HG02763 (cell line): ENCODE measurements around the gene ANO1.

Experiments
- ATAC-seq: cut with Tn5 transposase; IDR thresholded peaks from one replicate; pipeline ENCODE4 v1.9.1; 2021; ENCODE audit warnings: mild to moderate bottlenecking, moderate library complexity; ENCODE audit not compliant: unreplicated experiment

The ANO1 gene

GRCh38 chr11:70072861-70073755 is 5.0 kb upstream of the ANO1 start:
- ATAC-seq: no peak

- no peak for ATAC-seq
These were observed 4.2 kb upstream of the ANO1 start for GRCh38 chr11:70073871-70074371.

GRCh38 chr11:70074746-70075145 is 3.4 kb upstream of the ANO1 start:
- no peak for ATAC-seq

- no peak for ATAC-seq
These were observed 2.3 kb upstream of the ANO1 start for GRCh38 chr11:70075836-70076235.

GRCh38 chr11:70076461-70076931 is 1.6 kb upstream of the ANO1 start:
- ATAC-seq: no peak

DNA sequence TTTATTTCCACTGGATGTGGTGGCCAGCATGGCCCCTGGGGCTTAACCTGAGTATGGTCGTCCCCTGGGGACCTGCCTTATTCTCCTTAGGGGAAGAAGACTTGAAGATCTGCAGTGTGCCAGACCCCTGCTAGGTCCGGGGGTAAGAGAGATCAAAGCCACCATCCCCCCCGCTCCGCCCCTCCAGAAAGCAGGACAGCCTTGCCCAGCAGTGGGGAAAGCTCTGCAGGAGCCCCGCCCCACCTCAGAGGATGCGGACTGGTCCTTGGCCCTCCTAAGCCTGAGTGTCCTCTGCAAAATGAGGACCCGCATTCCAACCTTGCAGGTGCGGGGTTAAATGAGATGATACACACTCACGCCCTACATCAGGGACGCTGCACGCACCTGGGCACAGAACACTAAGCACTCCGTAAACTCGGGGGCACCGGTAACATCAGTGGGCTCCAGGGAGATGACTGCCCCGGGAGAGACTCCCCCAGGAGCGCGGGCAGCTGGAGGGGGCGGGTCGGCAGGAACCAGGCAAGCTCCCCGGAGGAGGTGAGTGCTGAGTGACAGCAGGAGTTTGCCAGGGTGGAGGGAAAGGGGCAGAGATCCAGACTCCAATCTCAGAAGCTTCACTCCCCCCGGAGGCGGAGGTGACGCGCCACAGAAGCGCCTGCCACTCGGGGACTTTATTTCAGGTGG is 564 bp upstream of the ANO1 start:
- ATAC-seq: no peak

- no peak for ATAC-seq
These were observed 882 bp downstream of the ANO1 start for GRCh38 chr11:70078781-70079616.

DNA sequence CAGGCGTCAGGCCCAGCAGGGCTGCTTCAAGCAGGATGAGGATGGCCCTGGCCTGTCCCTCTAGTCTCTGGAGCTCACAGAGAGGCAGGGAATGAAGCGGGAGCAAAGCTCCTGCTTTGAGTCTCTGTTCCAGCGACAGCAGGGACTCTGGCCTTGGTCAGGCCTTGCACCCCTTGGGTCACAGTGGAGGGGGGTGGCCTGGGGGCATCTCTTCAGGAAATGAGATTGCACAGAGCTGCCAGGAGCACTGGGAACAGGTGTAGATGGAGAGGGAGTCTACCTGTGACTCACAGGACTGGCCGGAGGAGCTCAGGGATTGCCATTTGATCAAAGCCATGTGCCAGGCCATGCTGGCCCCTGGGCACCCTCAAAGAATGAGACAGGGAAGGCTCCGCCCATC is 1.6 kb downstream of the ANO1 start:
- no peak for ATAC-seq

DNA sequence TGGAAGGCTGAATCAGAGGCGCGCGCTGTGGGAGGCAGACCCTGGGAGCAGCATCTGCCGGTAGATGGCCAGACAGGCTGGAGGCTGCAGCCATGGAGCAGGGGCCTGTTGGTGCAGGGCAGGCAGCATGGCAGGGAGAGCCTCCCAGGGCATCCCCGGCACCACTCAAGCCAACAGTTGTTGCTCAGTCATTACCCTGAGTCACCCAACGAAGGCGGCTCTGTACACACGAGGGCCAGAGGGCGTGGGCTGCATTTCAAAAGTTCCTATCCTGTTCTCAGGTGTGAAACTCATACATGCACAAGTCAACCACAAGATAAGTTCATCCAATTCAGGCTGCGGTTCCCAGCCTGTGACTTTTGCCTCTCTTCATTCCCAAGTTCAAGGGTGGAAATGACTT is 2.6 kb downstream of the ANO1 start:
- no peak for ATAC-seq

DNA sequence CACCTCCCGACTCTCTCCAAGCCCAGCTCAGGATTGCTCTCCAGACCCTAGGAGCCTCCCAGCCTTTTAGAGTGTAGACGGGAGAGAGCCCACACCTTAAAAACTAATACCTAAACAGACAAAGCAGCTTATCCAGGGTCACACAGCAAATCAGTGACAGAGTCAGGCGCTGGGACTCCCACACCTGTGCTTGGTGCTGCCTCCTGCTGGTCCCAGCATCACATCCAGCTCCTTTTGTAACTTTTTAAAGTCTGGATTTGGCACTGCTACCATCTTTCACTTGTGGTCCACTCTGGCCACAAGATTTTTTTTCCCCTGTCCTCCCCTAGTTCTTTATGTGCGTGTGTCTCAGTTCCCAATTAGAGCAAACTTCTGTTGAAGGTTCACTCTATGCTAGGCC is 4.7 kb downstream of the ANO1 start:
- no peak for ATAC-seq

DNA sequence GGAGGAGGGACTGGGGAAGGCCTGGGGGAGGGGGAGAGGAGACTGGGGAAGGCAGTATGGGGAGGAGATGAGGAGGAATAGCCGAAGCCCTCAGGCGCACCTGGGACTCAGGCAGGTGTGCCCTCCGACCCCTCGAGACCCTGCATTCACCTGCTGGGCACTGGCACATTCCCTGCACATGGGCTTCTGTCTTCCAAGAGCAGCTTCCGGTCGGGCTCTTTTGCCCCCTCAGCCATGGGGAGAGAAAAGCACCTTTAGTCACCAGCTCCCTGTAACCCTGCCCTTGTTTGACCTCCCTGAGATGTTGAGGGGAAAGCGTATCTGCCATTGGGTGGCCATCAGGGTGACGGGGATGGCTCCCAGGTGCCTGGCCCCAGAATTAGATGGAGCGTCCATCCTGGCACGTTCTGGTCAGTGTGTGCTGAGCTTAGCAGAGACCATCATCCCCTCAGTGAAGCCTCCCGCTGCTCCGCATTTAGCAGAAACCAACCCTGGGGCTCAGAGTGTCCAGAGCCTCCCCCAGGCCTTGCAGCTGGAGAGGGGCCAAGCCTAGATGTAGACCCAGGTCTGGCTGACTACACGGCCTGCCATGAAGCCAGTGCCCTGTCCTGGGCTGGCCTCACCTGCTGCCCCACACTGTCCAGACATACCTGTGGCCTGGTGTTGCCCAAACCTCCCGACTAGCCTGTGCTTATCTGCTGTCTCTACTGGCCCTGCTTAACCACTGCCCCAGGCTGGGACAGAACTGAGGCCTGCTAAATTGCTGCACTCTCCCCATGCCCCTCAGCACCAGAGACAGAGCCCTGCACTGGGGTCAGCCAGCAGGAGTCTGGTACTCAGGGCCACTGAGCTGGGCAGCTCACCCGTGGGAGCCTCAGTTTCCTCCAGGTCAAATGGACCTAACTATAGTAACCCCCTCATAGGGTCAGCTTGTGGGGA is 6.2 kb downstream of the ANO1 start:
- no peak for ATAC-seq

- no peak for ATAC-seq
These were observed 8.0 kb downstream of the ANO1 start for GRCh38 chr11:70085815-70086769.

DNA sequence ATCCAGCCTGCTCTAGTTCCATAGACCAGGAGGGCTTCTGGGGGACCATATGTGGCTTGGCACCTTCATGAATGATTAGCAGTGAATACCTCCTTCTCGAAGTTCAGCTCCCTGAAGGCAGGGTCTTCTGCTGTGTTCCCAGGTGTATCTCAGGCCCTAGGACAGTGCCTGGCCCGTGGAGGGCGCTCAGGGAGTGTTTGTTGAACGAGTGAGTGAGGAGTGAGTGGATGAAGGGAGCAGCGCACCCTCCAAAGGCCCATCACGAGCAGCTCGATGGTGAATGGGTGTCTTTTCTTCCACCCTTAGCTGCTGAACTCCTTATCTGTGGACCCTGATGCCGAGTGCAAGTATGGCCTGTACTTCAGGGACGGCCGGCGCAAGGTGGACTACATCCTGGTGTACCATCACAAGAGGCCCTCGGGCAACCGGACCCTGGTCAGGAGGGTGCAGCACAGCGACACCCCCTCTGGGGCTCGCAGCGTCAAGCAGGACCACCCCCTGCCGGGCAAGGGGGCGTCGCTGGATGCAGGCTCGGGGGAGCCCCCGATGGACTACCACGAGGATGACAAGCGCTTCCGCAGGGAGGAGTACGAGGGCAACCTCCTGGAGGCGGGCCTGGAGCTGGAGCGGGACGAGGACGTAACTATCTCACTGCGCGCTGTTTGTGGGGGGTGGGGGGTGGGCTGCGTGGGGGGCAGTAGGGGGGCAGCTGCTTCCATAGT is 9.5 kb downstream of the ANO1 start:
- ATAC-seq: no peak

DNA sequence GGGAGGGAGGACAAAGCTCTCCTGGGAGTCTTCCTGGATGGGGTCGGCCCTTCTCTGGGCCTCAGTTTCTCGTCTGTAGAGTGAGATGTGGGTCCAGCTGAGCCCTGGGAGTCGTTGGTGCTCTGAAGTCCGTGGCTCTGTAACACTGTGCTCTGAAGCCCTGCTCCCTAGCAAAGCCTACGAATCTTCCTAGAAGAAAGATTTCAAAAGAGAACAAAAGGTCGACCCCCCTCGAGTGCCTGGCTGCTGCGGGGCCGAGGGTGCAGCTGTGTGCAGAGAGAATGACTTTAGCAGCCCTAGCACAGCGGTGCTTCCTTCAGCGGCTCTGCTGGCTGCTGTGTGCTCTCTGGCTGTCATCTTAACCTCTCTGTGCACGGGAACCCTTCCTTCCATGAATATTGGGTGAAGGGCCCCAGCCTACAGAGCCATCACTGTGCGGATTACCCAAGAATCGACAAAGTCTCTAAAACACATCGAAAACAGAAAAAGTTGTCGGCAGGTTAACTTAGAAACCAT is 10.7 kb downstream of the ANO1 start:
- ATAC-seq: no peak

- ATAC-seq: no peak
These were observed 11.5 kb downstream of the ANO1 start for GRCh38 chr11:70089631-70090030.

GRCh38 chr11:70090961-70091381 is 12.9 kb downstream of the ANO1 start:
- ATAC-seq: no peak

GRCh38 chr11:70091638-70092037 is 13.5 kb downstream of the ANO1 start:
- ATAC-seq: no peak
